ENCODE data around the gene ST8SIA2.

- TF ChIP-seq, protein P1, sequence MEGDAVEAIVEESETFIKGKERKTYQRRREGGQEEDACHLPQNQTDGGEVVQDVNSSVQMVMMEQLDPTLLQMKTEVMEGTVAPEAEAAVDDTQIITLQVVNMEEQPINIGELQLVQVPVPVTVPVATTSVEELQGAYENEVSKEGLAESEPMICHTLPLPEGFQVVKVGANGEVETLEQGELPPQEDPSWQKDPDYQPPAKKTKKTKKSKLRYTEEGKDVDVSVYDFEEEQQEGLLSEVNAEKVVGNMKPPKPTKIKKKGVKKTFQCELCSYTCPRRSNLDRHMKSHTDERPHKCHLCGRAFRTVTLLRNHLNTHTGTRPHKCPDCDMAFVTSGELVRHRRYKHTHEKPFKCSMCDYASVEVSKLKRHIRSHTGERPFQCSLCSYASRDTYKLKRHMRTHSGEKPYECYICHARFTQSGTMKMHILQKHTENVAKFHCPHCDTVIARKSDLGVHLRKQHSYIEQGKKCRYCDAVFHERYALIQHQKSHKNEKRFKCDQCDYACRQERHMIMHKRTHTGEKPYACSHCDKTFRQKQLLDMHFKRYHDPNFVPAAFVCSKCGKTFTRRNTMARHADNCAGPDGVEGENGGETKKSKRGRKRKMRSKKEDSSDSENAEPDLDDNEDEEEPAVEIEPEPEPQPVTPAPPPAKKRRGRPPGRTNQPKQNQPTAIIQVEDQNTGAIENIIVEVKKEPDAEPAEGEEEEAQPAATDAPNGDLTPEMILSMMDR (IDR thresholded peaks at IDR 0.05), result no peak
- TF ChIP-seq EZH2 (IDR thresholded peaks at IDR 0.05) (no peak), EZH2phosphoT487 (IDR thresholded peaks at IDR 0.05) (no peak)
Measured at GRCh38 chr15:92463352-92463751, 69.7 kb downstream of the ST8SIA2 start.

Measured in neural progenitor cell (in vitro differentiated cells).